NCI-H1092 treated with DMSO at 0.1 percent for 48 hours (cell line): ENCODE results near the gene CTNNA2.

Source experiments
- DNase-seq: peaks from one replicate; lab custom pipeline; 2025; lab: John Stamatoyannopoulos, UW

The CTNNA2 gene

GRCh38 chr2:79857888-79858287 is 345.0 kb downstream of the CTNNA2 start:
- no peak for DNase-seq

- DNase-seq = no peak
Observed at GRCh38 chr2:79860228-79861058, 347.6 kb downstream of the CTNNA2 start.

- DNase-seq = no peak
Observed at GRCh38 chr2:79861059-79861374, 348.2 kb downstream of the CTNNA2 start.

DNA sequence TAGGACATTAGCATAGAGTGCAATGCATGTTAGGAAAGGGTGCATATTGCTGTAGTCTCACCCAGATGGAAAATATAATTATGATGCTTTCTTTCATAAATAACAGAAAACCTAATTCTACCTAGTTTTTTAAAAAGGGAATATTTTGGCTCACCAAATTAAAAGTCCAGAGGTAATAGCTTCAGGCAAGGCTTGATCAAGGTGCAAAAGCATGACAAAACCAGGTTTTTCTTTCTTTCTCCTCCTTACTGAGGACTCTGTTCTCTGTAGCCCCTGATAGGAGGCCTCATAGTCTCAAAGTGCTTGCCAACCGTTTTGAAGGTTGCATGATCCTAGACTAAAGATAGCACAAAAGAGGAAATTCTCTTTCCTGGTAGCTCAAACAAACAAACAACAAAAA is 349.9 kb downstream of the CTNNA2 start:
- no peak for DNase-seq

GRCh38 chr2:79872656-79873055 is 359.8 kb downstream of the CTNNA2 start:
- DNase-seq = no peak

- DNase-seq = no peak
Observed at GRCh38 chr2:79874015-79874414, 361.2 kb downstream of the CTNNA2 start.

GRCh38 chr2:79876430-79876829 is 363.6 kb downstream of the CTNNA2 start:
- DNase-seq = peak; percentile 3

- DNase-seq = no peak
Observed at GRCh38 chr2:79882548-79882947, 369.7 kb downstream of the CTNNA2 start.

DNA sequence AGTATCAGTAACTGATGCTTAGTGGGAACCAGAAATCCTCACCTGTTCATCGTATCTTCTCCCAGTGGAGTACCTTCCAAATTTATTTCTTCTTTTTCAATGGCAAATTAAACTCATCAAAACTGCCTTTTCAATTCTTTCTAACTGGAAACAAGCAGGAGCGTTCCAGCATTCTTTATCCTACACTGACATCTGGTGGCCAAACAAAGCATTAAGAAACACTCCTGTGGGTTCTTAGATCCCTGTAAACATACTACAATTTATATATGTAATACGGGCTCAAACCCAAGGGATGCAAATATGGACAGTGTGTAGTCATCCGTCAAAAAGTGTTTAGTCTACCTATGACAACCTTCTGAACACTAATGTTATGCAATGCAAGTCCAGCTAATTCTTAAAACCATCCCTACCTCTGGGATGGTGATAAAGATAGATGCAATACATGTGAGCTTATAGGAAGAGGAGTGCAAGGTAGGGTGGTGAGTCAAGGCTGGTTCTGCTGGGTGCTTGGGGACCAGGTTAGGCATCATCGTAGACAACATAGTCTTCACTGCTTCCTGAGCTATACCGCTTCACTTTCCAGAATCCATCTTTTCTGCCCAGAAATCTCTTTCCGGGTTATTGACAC is 375.0 kb downstream of the CTNNA2 start:
- peak; percentile 7 for DNase-seq

GRCh38 chr2:79892123-79892522 is 379.3 kb downstream of the CTNNA2 start:
- no peak for DNase-seq

GRCh38 chr2:79899196-79899595 is 386.3 kb downstream of the CTNNA2 start:
- no peak for DNase-seq

DNA sequence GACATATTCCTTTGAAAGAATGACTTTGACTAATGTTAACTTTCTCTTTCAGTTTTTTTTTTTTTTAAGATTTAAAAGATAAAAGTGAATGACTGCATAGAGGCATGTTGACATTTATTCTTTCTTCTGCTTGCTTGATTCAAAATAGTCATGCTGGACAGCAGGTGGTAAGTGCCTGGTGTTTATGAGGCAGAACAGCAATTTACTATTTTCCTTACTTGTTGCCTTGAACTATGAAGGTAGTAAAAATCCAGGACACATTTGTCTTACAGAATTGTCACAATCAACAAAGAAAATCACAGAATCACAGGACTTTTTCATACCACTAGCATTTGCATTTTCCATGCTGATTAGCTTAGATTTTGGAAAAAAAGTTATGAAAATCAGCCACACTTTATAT is 388.3 kb downstream of the CTNNA2 start:
- DNase-seq = no peak

DNA sequence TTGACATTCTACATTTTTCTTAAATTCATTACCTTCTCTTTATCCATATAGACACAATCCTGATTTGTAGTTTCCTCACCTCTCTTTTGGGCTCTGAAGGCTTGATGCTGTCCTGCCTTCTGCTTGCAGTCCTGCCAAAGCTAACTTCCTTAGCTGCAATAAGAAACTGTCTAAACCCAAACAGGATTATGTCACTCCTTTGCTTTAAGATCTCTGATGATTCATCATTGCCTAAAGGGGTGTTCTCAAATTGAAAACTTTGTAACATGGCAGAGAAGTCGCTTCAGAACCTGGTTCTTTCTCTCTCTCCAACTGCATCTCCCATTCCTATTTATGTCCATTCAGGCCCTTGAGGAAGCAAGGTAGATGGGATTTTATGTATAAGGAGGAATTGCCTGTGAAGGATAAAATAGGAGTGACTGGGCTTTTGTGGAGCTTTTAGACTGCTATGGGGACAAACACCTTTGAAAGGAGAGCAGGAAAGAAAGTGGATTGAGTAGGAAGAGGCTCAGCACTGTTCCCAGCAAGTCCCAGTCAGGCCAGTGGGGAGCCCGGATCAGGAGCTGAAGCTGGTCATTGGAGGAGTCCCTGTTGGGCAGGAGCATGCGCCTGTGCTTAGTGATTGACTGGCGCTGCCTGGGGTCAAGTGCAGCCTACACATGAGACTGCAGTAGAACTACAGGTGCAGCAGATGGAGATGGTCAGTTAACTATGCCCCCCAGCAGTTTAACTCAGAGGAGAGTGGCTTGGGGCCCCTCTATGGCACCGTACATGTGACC is 390.6 kb downstream of the CTNNA2 start:
- no peak for DNase-seq

DNA sequence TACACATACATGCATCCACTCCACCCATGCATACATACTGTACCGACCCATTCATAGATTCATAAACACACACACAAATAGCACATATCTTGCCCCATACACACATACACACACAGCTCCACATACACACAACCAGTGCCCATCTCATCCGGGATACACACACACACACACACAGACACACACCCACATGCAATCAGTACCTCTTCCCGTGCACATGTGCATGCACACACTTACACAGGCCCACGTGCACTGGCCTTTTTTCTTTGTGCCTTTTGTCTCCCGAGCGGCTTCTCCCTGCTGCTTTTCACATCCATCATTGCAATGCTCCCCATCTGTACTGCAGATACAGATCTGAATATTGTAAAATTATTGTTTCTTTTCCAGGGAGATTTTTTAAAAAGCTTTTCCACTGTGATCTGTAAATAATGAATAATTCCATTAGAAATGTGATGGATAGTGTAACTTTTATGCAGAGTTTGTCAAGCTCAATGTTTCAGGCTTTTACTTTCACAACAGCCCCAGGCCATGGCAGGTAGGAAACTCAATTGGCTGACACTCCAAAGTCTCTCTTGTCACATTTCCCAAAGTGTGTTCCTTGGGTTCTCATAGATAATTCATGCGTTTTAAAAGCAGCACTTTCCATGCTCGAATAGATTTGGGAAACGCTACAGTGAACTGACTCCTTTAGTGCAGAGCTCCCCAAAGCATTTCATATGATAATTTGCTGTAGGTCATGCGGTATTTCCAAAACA is 393.5 kb downstream of the CTNNA2 start:
- no peak for DNase-seq

- DNase-seq = no peak
Observed at GRCh38 chr2:79909521-79909920, 396.7 kb downstream of the CTNNA2 start.

DNA sequence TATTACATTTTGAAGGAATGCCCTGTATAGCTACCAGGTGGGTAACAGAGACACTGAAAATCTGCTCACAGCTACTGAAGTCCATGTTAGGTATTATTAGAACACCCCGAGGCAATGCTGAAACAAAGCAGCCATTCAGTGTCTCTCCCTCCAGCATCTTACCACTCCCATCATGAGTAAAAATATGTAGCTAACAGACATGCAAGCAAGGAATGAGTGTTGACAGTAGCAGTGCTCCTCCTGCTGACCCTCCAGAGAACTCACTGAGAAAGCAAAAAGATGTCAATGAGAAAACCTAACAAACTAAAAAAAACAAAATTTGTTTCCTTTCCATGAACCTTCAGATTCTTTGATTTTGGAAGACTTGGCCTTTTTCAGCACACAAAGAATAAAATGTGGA is 397.8 kb downstream of the CTNNA2 start:
- DNase-seq = no peak

- no peak for DNase-seq
Observed at GRCh38 chr2:79915455-79915854, 402.6 kb downstream of the CTNNA2 start.

DNA sequence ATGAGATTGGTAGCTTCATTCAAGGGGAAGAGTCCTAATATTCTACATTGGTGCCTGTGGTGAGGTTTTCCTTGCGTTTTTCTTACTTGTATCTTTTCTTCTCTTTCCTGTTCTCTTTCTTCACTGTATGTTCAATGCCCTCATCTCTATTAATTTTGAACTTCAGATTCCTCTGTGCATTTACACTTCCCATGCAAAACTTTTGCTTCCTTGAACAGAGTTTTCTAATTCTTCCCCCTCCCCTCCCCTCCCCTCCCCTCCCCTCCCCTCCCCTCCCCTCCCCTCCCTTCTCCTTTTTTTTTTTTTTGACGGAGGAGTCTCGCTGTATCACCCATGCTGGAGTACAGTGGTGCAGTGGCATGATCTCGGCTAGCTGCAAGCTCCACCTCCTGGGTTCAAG is 403.4 kb downstream of the CTNNA2 start:
- DNase-seq = no peak

DNA sequence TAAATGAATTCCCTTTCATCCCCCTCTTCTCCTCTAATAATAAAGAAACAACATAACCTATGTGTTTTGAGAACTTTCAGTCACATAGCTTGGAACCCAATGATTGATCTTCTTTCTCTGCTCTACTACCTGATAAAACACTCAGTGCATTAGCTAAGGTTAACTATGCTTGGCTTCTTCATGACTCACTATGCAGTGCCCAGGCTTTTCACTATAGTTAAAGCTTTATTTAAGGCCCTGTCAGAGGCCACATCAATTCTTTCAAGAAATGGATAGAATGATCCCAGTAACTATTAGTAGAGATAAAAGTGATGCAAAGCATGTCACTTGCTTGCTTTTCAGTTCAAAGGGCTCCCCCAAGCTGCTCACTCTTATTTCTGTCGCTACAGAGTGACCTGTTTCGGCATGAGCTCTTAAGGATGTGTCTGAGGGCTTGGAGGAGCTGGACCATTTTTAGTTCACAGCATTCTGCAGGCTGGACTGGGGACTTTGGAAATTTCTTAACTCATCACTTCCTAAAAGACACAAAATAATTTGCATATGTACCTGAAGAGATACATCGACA is 407.7 kb downstream of the CTNNA2 start:
- no peak for DNase-seq

GRCh38 chr2:79929624-79930023 is 416.8 kb downstream of the CTNNA2 start:
- no peak for DNase-seq

GRCh38 chr2:79935046-79935732 is 422.3 kb downstream of the CTNNA2 start:
- DNase-seq = no peak
